Neutrophil (primary cell): ENCODE results near the gene DMWD.

Experiments used
- H3K27ac ChIP-seq: fragments of 200-600 bp; sonication (generic); 2 replicates; pipeline ENCODE4 v1.5.1; 2016; ENCODE audit warnings: mild to moderate bottlenecking, moderate library complexity
- H3K27me3 ChIP-seq: fragments of 200-600 bp; sonication (generic); 2 replicates; pipeline ENCODE4 v1.6.0; 2016; ENCODE audit warnings: mild to moderate bottlenecking
- H3K36me3 ChIP-seq: fragments of 200-600 bp; sonication (generic); 2 replicates; pipeline ENCODE4 v1.5.1; 2017
- H3K4me1 ChIP-seq, 2 experiments: fragments of 200-600 bp in 1 of 2; sonication (generic) in 1 of 2; 1 replicate in 1 of 2; 2 replicates in 1 of 2; pipeline versions ENCODE4 v1.5.1 to v1.6.1; 2013 to 2016; ENCODE audit warnings: low read depth in 1 of 2, low read length in 1 of 2, mild to moderate bottlenecking in 1 of 2, moderate library complexity in 1 of 2; ENCODE audit not compliant: control insufficient read depth in 1 of 2, insufficient read depth in 1 of 2
- H3K4me3 ChIP-seq, 2 experiments: fragments of 200-600 bp in 1 of 2; sonication (generic) in 1 of 2; 1 replicate in 1 of 2; 2 replicates in 1 of 2; pipeline ENCODE4 v1.5.1; 2013 to 2016; ENCODE audit warnings: low read depth in 1 of 2, low read length in 1 of 2, mild to moderate bottlenecking in 1 of 2, moderate library complexity in 1 of 2
- H3K9me3 ChIP-seq: fragments of 200-600 bp; sonication (generic); 2 replicates; pipeline ENCODE4 v1.5.1; 2016
- TF ChIP-seq, protein P1 (sequence below): fragments of 200-600 bp; sonication (generic); IDR thresholded peaks from 2 replicates; pipeline ENCODE4 v1.5.1; 2016; ENCODE audit warnings: antibody characterized with exemption

The DMWD gene

DNA sequence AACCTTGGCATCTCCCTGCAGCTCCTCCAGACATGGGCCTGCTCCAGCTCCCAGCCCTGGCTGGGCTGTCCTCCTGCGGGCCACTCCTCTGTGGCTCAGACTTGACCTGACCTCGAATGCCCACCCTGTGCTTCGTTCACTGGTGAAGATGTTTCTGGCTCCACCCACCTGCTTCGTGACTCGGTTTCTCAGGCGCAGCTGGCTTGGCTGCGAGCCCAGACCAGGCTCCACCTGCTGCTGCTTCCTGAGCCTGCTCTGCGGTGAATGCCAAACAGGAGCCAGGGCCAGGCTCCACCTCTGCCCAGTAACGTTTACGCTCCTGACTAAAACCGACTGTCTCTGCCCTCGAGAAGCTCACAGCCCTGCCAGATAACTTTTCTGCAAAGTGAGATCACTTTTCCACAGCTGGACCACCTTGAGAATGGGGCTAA lies 31.4 kb upstream of the DMWD start:
- TF ChIP-seq, protein P1, sequence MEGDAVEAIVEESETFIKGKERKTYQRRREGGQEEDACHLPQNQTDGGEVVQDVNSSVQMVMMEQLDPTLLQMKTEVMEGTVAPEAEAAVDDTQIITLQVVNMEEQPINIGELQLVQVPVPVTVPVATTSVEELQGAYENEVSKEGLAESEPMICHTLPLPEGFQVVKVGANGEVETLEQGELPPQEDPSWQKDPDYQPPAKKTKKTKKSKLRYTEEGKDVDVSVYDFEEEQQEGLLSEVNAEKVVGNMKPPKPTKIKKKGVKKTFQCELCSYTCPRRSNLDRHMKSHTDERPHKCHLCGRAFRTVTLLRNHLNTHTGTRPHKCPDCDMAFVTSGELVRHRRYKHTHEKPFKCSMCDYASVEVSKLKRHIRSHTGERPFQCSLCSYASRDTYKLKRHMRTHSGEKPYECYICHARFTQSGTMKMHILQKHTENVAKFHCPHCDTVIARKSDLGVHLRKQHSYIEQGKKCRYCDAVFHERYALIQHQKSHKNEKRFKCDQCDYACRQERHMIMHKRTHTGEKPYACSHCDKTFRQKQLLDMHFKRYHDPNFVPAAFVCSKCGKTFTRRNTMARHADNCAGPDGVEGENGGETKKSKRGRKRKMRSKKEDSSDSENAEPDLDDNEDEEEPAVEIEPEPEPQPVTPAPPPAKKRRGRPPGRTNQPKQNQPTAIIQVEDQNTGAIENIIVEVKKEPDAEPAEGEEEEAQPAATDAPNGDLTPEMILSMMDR = no peak
- H3K36me3 ChIP-seq = peaks cover 96% of the 10 kb centered on the region
- no peaks in the 10 kb centered on the region for H3K9me3 ChIP-seq
- no peak overlapping the region for H3K4me3 ChIP-seq
- no peak overlapping the region for H3K27ac ChIP-seq
- H3K4me1 ChIP-seq = no peaks in the 10 kb centered on the region
- H3K27me3 ChIP-seq = no peaks in the 10 kb centered on the region

DNA sequence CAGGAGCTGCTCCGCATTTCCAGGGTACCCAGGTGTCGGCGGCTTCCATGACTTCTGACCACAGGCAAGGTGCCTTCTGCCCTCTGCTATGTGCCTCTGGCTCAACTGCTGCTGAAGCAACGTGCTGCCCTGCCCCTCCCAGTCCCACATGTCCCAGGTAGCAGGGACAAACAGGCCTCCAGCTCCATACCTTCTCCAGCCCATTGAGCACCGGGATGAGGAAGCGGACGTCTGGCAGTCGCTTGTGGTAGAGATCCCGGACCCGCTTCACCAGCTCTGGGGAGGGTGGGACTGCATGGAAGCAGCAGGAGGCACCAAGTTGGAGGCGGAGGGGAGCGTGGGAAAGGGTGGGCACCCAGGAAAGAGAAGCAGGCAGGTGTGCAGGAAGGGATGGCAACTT lies 30.5 kb upstream of the DMWD start:
- H3K4me1 ChIP-seq = no peaks in the 10 kb centered on the region
- H3K27ac ChIP-seq = no peak overlapping the region
- TF ChIP-seq, protein P1 = no peak
- no peaks in the 10 kb centered on the region for H3K9me3 ChIP-seq
- H3K36me3 ChIP-seq = peaks cover 91% of the 10 kb centered on the region
- no peak overlapping the region for H3K4me3 ChIP-seq
- no peaks in the 10 kb centered on the region for H3K27me3 ChIP-seq

DNA sequence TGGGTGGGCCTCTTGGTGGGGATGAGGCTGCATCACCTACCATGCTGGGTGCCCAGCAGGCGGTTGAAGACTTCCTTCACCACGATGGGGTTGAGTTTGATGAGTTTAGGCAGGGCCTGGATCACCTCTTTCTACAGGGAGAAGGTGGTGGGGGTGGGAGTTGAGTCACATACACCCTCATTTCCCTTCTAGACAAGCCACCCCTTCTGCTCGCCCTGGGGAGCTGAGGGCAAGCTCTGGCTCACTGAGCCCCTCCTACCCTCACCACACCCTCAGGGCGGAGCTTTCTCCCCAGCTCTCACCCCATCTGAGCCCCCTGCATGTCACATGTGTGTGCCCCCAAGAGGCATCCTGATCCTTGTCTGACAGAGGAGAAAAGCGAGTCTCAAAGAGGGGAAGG lies 30.1 kb upstream of the DMWD start:
- Histone ChIP-seq H3K4me3 (no peak overlapping the region), H3K27ac (no peak overlapping the region)
- TF ChIP-seq, protein P1 = no peak

DNA sequence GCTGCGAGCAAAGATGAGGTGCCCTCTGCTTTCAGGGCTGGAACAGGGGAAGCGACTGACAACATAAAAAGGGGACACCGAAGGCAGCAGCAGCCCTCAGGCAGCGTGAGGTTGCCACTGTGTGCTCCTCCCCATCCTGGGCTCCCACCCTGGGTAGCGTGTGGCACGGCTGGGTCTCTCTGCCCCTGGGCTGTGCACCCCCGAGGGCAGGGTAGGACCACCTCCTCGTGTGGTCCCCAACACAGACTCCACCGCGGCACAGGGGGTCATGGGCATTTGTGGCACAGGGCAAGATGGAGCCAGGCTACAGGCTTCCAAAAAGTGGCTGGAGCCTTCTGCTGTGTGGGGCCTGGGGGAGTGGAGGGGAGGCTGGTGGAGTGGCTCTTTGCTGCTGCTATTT lies 28.9 kb upstream of the DMWD start:
- TF ChIP-seq, protein P1 = no peak

More for the DNA sequence above, 30.1 kb upstream of the DMWD start:
- Histone ChIP-seq H3K27me3 (no peaks in the 10 kb centered on the region), H3K4me1 (no peaks in the 10 kb centered on the region), H3K36me3 (peaks cover 90% of the 10 kb centered on the region), H3K9me3 (no peaks in the 10 kb centered on the region)

DNA sequence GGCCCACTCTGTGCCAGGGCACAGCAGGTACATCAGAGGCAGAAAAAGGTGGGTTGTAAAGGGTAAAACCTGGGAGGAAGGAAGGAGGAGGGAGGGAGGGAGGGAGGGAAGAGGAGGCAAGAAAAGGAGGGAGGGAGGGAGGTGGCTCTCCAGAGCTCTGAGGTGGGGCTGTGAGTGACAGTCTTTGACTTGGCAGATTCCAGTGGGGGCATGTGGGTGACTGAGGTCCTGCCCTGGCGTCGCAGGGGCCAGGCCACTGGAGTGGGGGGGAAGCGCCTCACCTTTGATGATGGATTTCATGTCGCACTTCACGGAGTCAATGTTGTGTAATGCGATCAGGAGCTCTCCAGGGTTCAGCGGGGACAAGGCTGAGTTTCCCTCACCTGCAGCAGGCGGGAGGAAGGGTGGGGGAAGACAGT lies 28.5 kb upstream of the DMWD start:
- Histone ChIP-seq H3K4me3 (no peak overlapping the region), H3K4me1 (no peaks in the 10 kb centered on the region), H3K27me3 (peaks cover 7% of the 10 kb centered on the region), H3K36me3 (peaks cover 75% of the 10 kb centered on the region), H3K27ac (no peak overlapping the region), H3K9me3 (no peaks in the 10 kb centered on the region)
- TF ChIP-seq, protein P1 = no peak

More for the DNA sequence above, 28.9 kb upstream of the DMWD start:
- peaks cover 2% of the 10 kb centered on the region for H3K27me3 ChIP-seq
- no peaks in the 10 kb centered on the region for H3K4me1 ChIP-seq
- peaks cover 80% of the 10 kb centered on the region for H3K36me3 ChIP-seq
- H3K9me3 ChIP-seq = no peaks in the 10 kb centered on the region
- H3K4me3 ChIP-seq = no peak overlapping the region
- no peak overlapping the region for H3K27ac ChIP-seq
